Inflammatory macrophage (primary cell): Measurements from ENCODE around the gene TENM3.
"Not testable (repeated sequence)": the region's sequence is repeated elsewhere in the genome, so short reads cannot be mapped to it uniquely, and the experiment has no call there.

Source experiments
- DNase-seq, 2 donors: peaks; one replicate each; pipeline ENCODE4 v3.0.0-alpha.2; 2020 to 2022

TENM3 gene

GRCh38 chr4:182799515-182800215 is 556.5 kb downstream of the TENM3 start:
- no peak for DNase-seq

- DNase-seq = no peak
Observed at GRCh38 chr4:182800216-182800515, 557.0 kb downstream of the TENM3 start.

DNA sequence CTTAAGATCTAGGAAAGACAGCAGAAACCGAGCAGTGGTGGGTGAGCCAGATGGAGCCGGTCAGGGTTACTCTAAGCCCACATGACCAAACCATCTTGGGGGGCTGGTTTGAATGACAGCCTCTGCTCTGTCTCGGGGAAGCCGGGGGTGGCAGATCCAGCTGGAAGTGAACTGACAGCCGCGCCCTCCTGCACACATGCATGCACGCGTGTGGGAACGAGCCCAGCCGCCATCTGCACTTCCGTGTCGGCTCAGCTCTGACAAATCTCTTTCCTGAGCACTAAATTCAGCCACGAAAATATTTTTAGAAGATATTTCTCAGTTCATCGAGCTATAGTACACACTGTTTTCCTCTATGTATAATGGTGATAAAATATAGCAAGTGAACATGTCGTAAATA is 558.4 kb downstream of the TENM3 start:
- no peak for DNase-seq

GRCh38 chr4:182802621-182803020 is 559.4 kb downstream of the TENM3 start:
- DNase-seq = no peak

GRCh38 chr4:182803235-182803634 is 560.0 kb downstream of the TENM3 start:
- no peak for DNase-seq

DNA sequence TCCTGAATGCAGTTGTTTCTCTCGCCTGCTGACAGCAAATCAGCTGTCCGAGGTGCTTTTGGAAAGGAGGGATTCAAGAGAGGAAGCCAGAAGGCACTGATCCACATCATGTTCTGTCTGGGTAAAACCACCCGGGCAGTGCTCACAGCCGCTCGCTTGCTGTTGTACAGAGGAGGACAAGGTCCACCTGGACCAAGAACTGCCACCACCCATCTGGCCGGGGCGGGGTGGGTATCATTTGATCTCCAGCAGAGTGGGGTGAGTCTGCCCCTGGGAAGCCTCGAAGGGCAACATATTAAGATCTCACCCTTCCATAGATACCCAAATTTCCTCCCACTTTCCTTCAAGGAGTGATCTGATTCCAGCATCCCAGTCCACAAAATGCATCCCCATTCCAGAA is 560.9 kb downstream of the TENM3 start:
- no peak for DNase-seq

DNA sequence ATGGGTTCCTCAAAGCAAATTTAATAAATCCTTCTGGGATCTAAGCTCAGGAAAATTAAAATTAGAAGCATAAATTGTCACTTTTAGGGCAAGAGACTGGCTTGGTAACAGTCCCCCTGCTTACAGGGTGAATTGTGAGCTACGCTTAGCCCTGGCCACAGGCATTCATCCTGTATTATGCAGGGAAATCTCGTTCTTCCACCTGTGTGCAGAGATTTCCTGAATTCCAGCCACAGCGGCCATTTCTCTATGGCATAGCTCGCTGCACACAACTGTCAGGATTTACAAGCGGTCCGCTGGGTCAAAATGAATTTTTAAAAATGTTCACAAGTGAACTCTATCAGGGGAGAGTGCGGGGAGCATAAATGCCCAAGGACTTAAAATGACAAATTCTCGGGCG is 562.1 kb downstream of the TENM3 start:
- no peak for DNase-seq

- DNase-seq = no peak
Observed at GRCh38 chr4:182805750-182806149, 562.5 kb downstream of the TENM3 start.

GRCh38 chr4:182806259-182807252 is 563.4 kb downstream of the TENM3 start:
- peak; percentile 61 to 70 for DNase-seq

DNA sequence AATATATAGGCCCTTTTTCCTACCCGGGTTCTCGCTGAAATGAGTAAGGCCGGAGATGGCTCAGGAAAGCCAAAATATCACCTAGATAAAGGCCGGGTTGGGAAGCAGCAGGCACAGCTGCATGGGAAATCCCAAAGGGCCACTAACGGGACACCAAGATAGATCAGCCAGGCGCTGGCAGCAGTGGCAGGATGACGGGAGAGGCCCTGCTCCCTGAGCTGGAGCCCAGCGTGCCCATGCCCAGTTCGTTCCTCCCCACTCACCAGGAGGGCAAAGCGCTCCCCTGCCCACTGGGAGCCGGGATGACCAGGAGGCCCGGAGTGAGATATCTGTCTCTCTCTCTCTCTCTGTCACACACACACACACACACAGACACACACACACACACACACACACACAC is 564.1 kb downstream of the TENM3 start:
- DNase-seq = no peak

DNA sequence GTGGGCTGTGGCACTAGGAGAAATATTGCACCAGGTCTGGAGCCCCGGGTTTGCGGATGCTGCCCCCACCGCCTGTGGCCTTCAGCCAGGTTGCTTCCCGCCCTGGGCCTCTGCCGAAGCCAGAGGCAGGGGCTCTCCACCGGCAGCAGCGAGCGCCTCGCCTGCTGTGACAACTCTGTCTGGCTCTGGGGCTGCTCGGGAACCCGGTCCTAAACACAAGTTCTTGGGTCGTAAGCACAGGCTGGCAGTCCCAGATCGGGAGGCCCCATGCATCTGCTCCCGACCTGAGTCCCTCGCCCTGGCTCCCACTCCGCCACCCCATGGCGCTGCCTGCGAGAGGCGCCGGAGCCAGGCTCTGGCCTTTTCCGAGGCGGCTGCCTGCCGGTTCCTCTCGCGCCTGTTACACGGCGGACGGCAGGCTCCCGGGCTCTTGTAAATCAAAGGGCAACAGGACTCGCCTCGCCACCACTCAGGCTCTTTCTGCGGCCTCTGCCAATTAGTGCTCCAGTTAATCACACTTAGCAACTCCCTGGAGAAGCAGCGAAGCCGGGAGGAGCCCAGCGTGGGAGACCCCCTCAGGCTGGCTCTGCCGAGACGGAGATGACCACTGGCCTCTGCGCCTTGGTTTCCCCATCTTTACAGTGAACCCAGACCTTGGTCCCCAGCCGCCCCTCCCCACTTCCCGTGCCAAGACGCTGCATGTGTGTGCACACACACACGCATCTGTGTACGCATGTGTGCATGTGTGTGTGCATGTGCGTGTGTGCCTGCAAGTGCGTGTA is 564.8 kb downstream of the TENM3 start:
- DNase-seq = no peak

DNA sequence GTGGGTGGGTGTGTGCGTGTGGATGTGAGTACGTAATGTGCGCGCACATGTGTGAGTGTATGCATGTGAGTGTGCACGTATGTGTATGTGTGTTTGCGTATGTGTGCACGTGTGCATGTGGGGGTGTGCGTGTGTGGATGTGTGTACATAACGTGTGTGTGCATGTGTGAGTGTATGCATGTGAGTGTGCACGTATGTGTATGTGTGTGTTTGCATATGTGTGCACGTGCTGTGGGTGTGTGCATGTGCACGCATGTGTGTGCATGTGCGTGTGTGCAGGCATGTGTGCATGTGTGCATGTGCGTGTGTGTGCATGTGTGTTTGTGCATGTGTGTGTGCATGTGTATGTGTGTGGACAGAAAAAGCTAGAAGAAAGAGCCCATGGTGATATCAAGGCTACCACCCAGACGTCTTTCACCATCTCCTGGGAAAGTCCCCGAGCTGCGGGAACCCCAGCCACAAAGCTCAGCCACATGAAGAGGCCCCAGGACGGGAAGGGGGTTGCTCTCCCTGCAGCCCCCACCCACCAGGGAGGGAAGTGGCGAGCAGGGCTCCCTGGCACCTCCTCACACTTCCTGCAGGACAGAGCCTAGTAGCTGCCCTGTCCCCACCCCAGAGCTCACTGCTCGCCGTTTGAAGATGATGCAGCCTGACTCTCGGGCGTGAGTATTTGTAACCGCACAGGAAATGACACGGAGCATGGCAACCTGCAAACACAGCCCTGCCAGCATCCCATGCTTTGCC is 565.6 kb downstream of the TENM3 start:
- peak; percentile 59 to 60 for DNase-seq

DNA sequence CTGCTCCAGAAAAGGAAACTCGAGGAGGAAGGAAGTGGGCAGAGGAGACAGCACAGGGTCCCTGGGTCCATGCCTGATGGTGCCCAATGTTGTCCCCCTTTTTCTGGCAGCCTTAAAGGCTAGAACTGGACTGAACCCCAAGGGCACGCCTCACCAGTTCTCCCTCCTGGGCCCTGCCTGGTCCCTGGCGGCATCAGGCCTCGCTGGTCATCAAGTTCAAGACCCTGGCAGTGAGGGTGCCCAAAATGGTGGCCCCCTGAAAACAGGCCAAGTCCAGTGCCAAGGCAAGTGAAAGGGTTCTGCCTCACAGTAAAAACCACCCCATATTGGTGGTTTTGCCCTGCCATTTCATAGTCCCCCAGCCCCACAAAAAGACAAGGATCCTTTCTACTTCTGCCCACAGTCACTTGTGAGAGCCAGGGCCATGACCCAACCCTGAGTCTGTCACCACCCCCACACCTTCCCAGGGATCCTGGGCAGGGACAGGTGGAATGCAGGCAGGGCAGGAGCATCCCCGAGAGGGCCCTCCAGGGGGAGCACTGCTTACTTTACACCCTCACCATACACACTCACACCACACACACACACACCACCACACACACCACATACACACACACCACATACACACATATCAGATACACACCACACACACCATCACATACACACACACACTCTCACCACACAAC is 566.4 kb downstream of the TENM3 start:
- no peak for DNase-seq

- no peak for DNase-seq
Observed at GRCh38 chr4:182810103-182810615, 567.0 kb downstream of the TENM3 start.

DNA sequence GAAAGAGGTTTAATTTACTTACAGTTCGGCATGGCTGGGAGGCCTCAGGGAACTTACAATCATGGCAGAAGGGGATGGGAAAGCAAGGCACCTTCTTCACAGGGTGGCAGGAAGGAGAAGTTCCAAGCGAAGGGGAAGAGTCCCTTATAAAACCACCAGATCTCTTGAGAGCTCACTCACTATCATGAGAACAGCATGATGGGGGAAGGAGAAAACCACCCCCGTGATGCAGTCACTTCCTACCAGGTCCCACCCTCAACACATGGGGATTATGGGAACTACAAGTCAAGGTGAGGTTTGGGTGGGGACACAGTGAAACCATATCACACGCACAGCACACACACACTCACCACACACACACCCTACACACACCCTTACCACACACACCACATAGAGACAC is 569.7 kb downstream of the TENM3 start:
- DNase-seq = peak; percentile 20 to 50

DNA sequence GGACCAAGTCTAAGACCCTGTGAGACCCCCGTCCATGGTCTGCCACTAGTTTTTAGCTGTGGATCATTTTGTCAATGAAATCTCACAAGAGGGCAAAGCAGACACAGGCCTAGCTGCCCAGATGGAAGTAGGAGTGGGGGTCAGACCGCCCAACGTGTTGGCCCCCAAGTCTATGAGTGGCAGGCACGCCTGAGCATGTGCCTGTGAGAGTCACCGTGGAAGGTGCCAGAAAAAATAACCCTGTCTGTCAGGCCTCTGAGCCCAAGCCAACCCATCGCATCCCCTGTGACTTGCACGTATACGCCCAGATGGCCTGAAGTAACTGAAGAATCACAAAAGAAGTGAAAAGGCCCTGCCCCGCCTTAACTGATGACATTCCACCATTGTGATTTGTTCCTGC is 570.9 kb downstream of the TENM3 start:
- not testable (repeated sequence) for DNase-seq

GRCh38 chr4:182818926-182819730 is 575.9 kb downstream of the TENM3 start:
- no peak for DNase-seq

GRCh38 chr4:182819751-182820150 is 576.5 kb downstream of the TENM3 start:
- DNase-seq = no peak

GRCh38 chr4:182822554-182822953 is 579.4 kb downstream of the TENM3 start:
- DNase-seq = no peak

DNA sequence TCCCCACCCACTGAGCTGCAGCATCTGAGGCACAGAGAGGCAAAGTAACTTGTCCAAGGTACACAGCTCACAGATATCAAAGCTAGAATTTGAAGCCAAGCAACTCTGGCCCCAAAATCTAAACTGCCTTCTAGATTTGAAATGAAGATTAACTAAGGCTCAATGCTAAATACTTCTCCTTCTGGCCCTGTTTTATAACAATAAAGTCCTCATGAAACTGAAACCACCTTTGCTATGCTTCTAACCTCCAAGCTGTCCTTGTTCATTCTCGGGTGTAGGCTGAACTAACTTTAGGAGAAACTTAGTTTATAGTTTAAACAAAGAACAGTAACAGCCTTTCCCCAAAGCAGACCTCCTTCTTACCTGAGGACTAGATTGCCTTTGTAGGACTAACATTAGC is 580.4 kb downstream of the TENM3 start:
- no peak for DNase-seq

GRCh38 chr4:182825003-182825402 is 581.8 kb downstream of the TENM3 start:
- no peak for DNase-seq
